ENCODE results near the gene HSPB1. TPM values are rescaled to one million over a fixed set of nuclear protein-coding genes. Genes with fewer than 3 reads are reported as not detected.

The HSPB1 gene
- total RNA-seq (2022; extraction: Qiagen RNA extraction; ENCODE audit: low read depth) = 655 to 1,187 TPM (median 1,093 TPM) in 5 replicates

GRCh38 chr7:76302347-76303201, at the start of gene HSPB1:
TSS of gene HSPB1 (plus strand) at chr7:76302673. CDS start at chr7:76302713, 40 bp downstream.

Other genes starting within 250 kb of the HSPB1 start
- gene SRRM3, start 100.8 kb upstream of the HSPB1 start, total RNA-seq (2022; extraction: Qiagen RNA extraction; ENCODE audit: low read depth) = 5.7 to 8.9 TPM (median 6.9 TPM) in 5 replicates
- 151 to 243 TPM (median 234 TPM) in 5 replicates for gene YWHAG, start 56.3 kb downstream of the HSPB1 start, total RNA-seq (2022; extraction: Qiagen RNA extraction; ENCODE audit: low read depth)
- gene SSC4D, start 107.0 kb downstream of the HSPB1 start, total RNA-seq (2022; extraction: Qiagen RNA extraction; ENCODE audit: low read depth) = 0.83 to 1.4 TPM (median 1.2 TPM) in 5 replicates
- gene ZP3, start 122.3 kb downstream of the HSPB1 start, total RNA-seq (2022; extraction: Qiagen RNA extraction; ENCODE audit: low read depth) = 14.4 to 21.7 TPM (median 19.4 TPM) in 5 replicates
- gene DTX2, start 159.0 kb downstream of the HSPB1 start, total RNA-seq (2022; extraction: Qiagen RNA extraction; ENCODE audit: low read depth) = 29.0 to 42.9 TPM (median 41.7 TPM) in 5 replicates
- gene UPK3B, start 207.9 kb downstream of the HSPB1 start, total RNA-seq (2022; extraction: Qiagen RNA extraction; ENCODE audit: low read depth) = 11.2 to 20.7 TPM (median 17.7 TPM) in 5 replicates
- not detected in 5 replicates for gene SPDYE16, start 240.6 kb downstream of the HSPB1 start, total RNA-seq (2022; extraction: Qiagen RNA extraction; ENCODE audit: low read depth)

Measured in A549 treated with RU486 at 1 μM for 4 hours (cell line).